Activated T-cell treated with anti-CD3 and anti-CD28 coated beads for 1 hour (primary cell): ENCODE measurements around the gene TERT.
"Not testable (repeated sequence)": the region's sequence is repeated elsewhere in the genome, so short reads cannot be mapped to it uniquely, and the experiment has no call there.

Experiments
- DNase-seq: peaks from one replicate; pipeline ENCODE4 v3.0.0-alpha.2; 2020; ENCODE audit warnings: low read depth

Gene TERT

GRCh38 chr5:1240496-1241260, 54.2 kb downstream of the TERT start:
- no peak for DNase-seq

GRCh38 chr5:1239505-1240251, 55.2 kb downstream of the TERT start:
- no peak for DNase-seq

- DNase-seq = no peak
Observed at GRCh38 chr5:1235838-1236237, 59.0 kb downstream of the TERT start.

GRCh38 chr5:1235379-1235778, 59.5 kb downstream of the TERT start:
- no peak for DNase-seq

GRCh38 chr5:1232780-1233179, 62.1 kb downstream of the TERT start:
- no peak for DNase-seq

- DNase-seq = no peak
Observed at GRCh38 chr5:1231354-1231905, 63.4 kb downstream of the TERT start.

- no peak for DNase-seq
Observed at GRCh38 chr5:1230551-1230950, 64.3 kb downstream of the TERT start.

GRCh38 chr5:1229822-1230221, 65.0 kb downstream of the TERT start:
- no peak for DNase-seq

GRCh38 chr5:1229023-1229422, 65.8 kb downstream of the TERT start:
- not testable (repeated sequence) for DNase-seq

GRCh38 chr5:1228120-1228519, 66.7 kb downstream of the TERT start:
- no peak for DNase-seq

- no peak for DNase-seq
Observed at GRCh38 chr5:1227667-1228066, 67.2 kb downstream of the TERT start.

- no peak for DNase-seq
Observed at GRCh38 chr5:1226839-1227581, 67.9 kb downstream of the TERT start.

GRCh38 chr5:1226231-1226630, 68.6 kb downstream of the TERT start:
- no peak for DNase-seq

- DNase-seq = no peak
Observed at GRCh38 chr5:1225081-1225480, 69.8 kb downstream of the TERT start, which contains the start of gene SLC6A18. TSS of gene SLC6A18 (plus strand) at chr5:1225381. CDS start at chr5:1225478, 97 bp downstream.

- no peak for DNase-seq
Observed at GRCh38 chr5:1224631-1225030, 70.2 kb downstream of the TERT start.

- DNase-seq = no peak
Observed at GRCh38 chr5:1223278-1223670, 71.6 kb downstream of the TERT start.

GRCh38 chr5:1222621-1223277, 72.1 kb downstream of the TERT start:
- no peak for DNase-seq

- DNase-seq = no peak
Observed at GRCh38 chr5:1222147-1222546, 72.7 kb downstream of the TERT start.

- no peak for DNase-seq
Observed at GRCh38 chr5:1221721-1222120, 73.1 kb downstream of the TERT start.

GRCh38 chr5:1220831-1221230, 74.0 kb downstream of the TERT start:
- DNase-seq = no peak

GRCh38 chr5:1220351-1220750, 74.5 kb downstream of the TERT start:
- DNase-seq = no peak

- no peak for DNase-seq
Observed at GRCh38 chr5:1219768-1220100, 75.1 kb downstream of the TERT start.
